Stimulated activated naive CD4-positive, alpha-beta T cell (primary cell): Measurements from ENCODE around the gene CKAP2L.
"Not testable (repeated sequence)": the region's sequence is repeated elsewhere in the genome, so short reads cannot be mapped to it uniquely, and the experiment has no call there.

Source experiments
- DNase-seq, 6 experiments: peaks; one replicate each; lab custom pipeline; 2025; lab: John Stamatoyannopoulos, UW

CKAP2L gene

GRCh38 chr2:112726487-112727190 lies 37.8 kb downstream of the CKAP2L start:
- peak; percentile 52 to 87 (median 78) for DNase-seq

GRCh38 chr2:112725545-112726457 lies 38.6 kb downstream of the CKAP2L start:
- DNase-seq = no peak

DNA sequence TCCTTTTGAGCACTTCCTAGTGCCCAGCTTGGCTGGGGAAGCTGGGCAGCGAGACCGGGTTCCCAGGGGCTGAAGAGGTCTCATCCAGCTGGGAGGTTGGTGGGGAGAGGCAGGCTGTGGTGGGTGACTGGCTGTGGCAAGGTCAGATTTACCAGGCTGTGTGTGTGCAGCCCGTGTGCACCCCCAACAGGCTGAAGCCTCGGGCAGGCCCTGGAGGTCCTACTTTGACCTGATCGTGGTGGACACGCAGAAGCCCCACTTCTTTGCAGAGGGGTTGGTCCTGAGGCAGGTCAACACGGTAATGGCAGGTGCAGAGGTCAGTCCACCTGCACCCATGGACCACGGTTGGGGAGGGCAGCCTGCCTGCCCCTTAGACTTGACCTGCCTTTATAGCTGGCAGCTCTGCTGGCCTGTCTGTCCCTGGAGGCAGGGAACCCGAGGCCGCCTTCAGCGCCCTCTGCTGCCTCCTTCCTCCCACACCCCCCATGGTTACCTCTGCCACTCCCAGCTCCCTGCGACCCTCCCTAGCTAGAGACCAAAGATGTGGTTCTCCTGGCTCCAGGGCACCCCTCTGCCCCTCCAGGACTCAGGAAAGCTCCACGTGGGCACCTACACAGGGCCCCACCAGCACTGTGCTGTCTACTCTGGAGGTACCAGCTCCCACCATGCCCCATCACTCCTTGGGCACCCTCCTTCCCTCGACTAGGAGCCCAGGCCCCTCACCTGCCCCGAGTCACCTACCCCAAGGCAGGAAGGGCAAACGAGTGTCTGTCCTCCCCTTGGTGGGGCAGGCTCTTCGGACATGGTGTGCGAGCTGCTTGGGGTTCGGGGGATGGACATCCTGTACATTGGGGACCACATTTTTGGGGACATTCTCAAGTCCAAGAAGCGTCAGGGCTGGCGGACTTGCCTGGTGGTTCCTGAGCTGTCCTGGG lies 39.6 kb downstream of the CKAP2L start:
- DNase-seq = no peak

DNA sequence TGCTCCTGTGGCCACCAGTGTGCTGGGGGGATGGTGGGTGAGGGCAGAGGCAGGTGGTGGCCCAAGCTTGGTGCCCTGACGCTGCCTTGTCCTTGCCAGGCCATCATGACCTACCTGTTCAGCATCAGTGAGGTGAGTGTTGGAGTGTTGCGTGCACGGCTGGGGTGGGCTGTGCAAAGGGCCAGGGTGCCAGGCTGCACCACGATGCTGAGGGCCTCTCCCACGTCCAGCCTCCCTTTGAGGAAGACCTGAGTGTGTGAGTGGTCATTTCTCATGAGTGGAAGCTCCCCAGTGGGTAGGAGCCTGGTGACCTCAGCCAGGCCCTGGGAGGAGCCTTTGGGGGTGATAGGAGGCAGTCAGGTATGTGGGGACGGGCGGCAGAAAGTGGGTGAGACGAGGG lies 40.4 kb downstream of the CKAP2L start:
- DNase-seq = no peak

- no peak for DNase-seq
Measured at GRCh38 chr2:112723547-112723940, 40.9 kb downstream of the CKAP2L start.

GRCh38 chr2:112722816-112723546 lies 41.4 kb downstream of the CKAP2L start:
- DNase-seq = no peak

- DNase-seq = no peak
Measured at GRCh38 chr2:112721819-112722522, 42.4 kb downstream of the CKAP2L start.

- no peak for DNase-seq
Measured at GRCh38 chr2:112720785-112721184, 43.6 kb downstream of the CKAP2L start, which contains the start of gene NT5DC4. TSS of gene NT5DC4 (plus strand) at chr2:112721020. CDS start at chr2:112721080, 60 bp downstream.

DNA sequence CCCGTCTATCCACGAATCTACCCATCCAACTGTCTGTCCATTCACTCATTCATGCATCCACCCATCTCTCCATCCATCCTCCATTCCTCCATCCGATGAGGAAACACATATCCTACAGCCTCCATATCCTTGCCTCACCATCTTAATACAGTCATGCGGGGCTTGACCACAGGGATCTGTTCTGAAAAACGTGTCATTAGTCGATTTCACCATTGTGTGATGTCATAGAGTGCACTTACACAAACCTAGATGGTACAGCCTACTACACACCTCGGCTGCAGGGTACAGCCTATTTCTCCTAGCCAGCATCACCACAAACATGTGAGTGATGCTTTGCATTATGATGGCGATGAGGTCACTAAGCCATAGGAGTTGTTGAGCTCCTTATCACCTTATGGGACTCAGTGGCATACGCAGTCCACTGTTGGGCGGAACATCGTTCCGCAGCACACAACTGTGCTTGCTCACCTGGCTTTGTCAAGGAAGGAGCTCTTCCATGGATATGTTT lies 45.5 kb downstream of the CKAP2L start:
- DNase-seq = no peak

- DNase-seq = not testable (repeated sequence)
Measured at GRCh38 chr2:112716826-112717352, 47.5 kb downstream of the CKAP2L start.

DNA sequence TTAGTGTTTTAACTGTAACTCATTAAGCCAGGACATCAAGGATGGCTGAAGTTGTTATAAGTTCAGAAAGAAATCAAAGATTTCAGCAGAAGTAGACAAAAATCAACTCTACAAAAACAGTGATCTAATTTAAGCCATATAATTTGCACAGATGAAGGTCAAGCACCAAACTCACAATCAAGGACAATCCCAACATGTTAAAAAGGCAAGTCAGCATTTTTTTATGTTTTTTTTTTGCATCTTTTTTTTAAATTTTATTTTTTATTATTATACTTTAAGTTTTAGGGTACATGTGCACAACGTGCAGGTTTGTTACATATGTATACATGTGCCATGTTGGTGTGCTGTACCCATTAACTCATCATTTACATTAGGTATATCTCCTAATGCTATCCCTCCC lies 48.3 kb downstream of the CKAP2L start:
- DNase-seq = not testable (repeated sequence)

DNA sequence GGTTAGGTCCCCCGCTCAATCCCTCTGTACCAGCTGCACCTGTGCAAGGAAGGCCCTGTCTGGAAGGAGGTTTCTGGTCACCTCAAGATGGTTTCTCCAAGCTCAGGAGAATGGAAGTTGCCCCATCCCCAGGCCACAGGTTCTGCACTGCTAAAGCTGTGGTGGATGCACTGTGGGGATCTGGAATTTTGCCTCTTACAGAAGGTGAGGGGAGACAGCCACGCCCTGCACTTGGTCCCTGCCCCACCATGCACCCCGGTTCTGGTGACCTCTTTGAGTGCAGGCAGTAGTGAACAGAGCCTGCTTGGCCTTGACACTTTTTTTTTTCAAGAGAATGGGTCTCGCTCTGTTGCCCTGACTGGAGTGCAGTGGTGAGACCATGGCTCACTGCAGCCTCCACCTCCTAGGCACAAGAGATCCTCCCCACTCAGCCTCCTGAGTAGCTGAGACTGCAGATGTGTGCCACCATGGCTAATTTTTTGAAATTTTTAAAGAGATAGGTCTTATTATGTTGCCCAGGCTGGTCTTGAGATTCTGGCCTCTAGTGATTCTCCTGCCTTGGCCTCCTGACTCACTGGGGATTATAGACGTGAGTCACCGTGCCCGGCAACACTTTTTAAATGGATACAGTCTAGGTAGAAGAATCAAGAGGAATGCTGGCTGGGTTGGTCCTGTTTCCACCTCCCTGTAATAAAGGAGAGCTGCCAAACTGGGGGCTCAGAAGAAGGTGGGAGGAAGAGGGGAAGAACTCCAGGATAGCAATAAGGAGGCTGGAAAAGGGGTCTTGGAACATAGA lies 49.4 kb downstream of the CKAP2L start:
- no peak for DNase-seq

GRCh38 chr2:112714331-112714730 lies 50.1 kb downstream of the CKAP2L start:
- DNase-seq = no peak

DNA sequence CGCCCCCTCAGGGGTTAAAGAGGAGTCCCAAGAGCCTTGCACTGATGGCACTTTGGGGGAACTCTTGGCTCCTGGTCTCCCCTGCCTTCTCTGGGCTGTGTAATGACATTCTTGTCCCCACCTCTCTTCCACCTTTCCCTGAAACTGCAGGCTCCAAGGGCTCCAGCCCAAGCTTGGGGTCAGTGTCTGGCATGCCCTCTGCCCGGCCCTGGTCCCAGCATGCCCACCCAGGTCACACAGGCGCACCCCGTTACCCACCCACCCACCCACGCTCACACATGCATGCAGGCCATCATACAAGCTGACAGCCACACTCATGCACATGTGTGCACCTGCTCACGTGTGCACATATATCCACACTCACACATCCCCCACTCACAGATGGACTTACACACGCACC lies 50.5 kb downstream of the CKAP2L start:
- no peak for DNase-seq

GRCh38 chr2:112713585-112713925 lies 50.9 kb downstream of the CKAP2L start:
- DNase-seq = no peak

GRCh38 chr2:112712903-112713584 lies 51.4 kb downstream of the CKAP2L start:
- DNase-seq = no peak

- no peak for DNase-seq
Measured at GRCh38 chr2:112712465-112712864, 51.9 kb downstream of the CKAP2L start.

DNA sequence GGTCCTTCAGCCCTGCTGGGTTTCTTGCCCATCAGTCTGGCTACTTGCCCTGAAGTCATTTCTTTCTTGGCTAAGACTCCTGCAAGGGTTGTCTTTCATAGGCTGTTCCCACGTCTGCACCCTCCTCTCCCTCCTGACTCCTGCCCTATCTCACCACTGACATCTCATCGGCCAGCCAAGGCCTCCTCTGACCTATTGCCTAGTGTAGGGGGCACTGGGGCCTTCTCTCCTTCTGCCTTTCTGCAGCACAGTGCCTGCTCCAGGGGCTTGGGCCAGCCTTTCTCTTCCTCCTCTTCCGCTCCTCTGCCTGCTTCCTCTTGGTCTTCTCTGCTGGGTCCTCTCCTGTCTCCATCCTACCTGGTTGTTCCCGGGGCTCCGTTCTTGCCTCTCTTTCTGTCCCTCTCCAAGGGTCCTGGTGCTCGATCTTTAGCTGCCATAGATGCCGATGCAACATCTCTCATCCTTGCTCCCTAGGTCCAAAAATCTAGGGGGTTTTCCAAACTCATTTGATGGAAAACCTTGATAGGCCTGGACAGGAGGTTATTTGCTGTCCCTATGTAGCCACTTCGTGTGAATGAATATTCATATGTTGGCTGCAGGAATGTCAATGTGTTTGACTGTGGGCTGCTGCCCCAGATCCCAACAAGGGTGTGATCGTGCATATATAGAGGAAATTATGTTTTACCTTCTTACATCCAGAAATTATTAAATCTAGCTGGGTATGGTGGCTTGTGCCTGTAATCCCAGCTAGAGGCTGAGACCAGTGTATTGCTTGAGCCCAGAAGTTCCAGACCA lies 53.3 kb downstream of the CKAP2L start:
- DNase-seq = no peak
